Endothelial cell of umbilical vein (primary cell): Measurements from ENCODE around the gene SMG9. TPM values are rescaled to one million over a fixed set of nuclear protein-coding genes. Genes with fewer than 3 reads are reported as not detected.
A peak's percentile ranks its signal among the peaks of the same experiment; 100 is the strongest.

ENCODE experiments used
- BruUV-seq: library from RNA; stranded (reverse); fragments of 400-500 nt; replicated peaks from 2 replicates; lab custom pipeline; 2021; lab: Mats Ljungman, UMichigan
- CTCF ChIA-PET: fragments of 300-600, 350-600 bp; sonication (Branson Sonifier 250); formaldehyde crosslinking; loops from one replicate; lab custom pipeline; 2021; ENCODE audit warnings: antibody characterized with exemption, inconsistent platforms; lab: Charles Lee
- POLR2A ChIA-PET: fragments of 300-600, 350-600 bp; sonication (Branson Sonifier 250); formaldehyde crosslinking; loops from one replicate; lab custom pipeline; 2021; ENCODE audit warnings: antibody characterized with exemption, inconsistent platforms; lab: Charles Lee
- DNase-seq: peaks from one replicate; pipeline ENCODE4 v3.0.0-alpha.2; 2011; ENCODE audit warnings: low read depth, low spot score
- FAIRE-seq: peaks from 2 replicates; lab custom pipeline; 2011; peaks lifted over from hg19 to GRCh38; lab: Jason Lieb, UNC
- H2AFZ ChIP-seq: 2 replicates; pipeline ENCODE4 v1.6.0; 2012; ENCODE audit warnings: low read depth, low read length, control low read depth, inconsistent platforms
- H3K27ac ChIP-seq: 2 replicates; pipeline ENCODE4 v1.5.1; 2011; ENCODE audit warnings: low read depth, mild to moderate bottlenecking, control low read depth, low read length, moderate library complexity; ENCODE audit not compliant: insufficient read depth
- H3K27me3 ChIP-seq, 2 experiments: 2 replicates each; pipeline versions ENCODE4 v1.6.0 to v1.6.1; 2011; ENCODE audit warnings: low read length in 2 of 2, mixed read lengths in 1 of 2; ENCODE audit not compliant: control insufficient read depth in 2 of 2, insufficient read depth in 2 of 2
- H3K36me3 ChIP-seq, 2 experiments: 2 replicates in 1 of 2; 3 replicates in 1 of 2; pipeline ENCODE4 v1.5.1; 2011; ENCODE audit warnings: low read length in 2 of 2, mild to moderate bottlenecking in 1 of 2, moderate library complexity in 1 of 2; ENCODE audit not compliant: control insufficient read depth in 2 of 2, insufficient read depth in 2 of 2; ENCODE audit errors: extremely low read depth in 1 of 2
- H3K4me1 ChIP-seq: 3 replicates; pipeline ENCODE4 v1.5.1; 2011; ENCODE audit warnings: mild to moderate bottlenecking, low read length; ENCODE audit not compliant: control insufficient read depth, insufficient read depth; ENCODE audit errors: extremely low read depth
- H3K4me2 ChIP-seq: 2 replicates; pipeline ENCODE4 v1.6.1; 2011; ENCODE audit warnings: low read length, control low read depth, mixed read lengths; ENCODE audit not compliant: insufficient read depth
- H3K4me3 ChIP-seq, 3 experiments: fragments of 200-600 bp in 1 of 3; sonication (generic), shearing (Covaris generic) in 1 of 3; replicated peaks in 1 of 3; 2 replicates each; pipeline ENCODE4 v1.5.1; 2011 to 2016; ENCODE audit warnings: control low read depth in 3 of 3, low read length in 3 of 3, mild to moderate bottlenecking in 2 of 3, inconsistent platforms in 1 of 3, low read depth in 1 of 3, moderate library complexity in 1 of 3; ENCODE audit not compliant: insufficient read depth in 1 of 3
- H3K79me2 ChIP-seq: 2 replicates; pipeline ENCODE4 v1.6.0; 2012; ENCODE audit warnings: low read length, inconsistent platforms; ENCODE audit not compliant: control insufficient read depth, insufficient read depth
- H3K9ac ChIP-seq: replicated peaks from 2 replicates; pipeline ENCODE3; 2011; ENCODE audit warnings: low read length, control low read depth; ENCODE audit not compliant: insufficient read depth; ENCODE audit errors: extremely low read depth
- H3K9me1 ChIP-seq: replicated peaks from 3 replicates; pipeline ENCODE4 v1.6.0; 2011; ENCODE audit warnings: mild to moderate bottlenecking, low read length; ENCODE audit not compliant: control insufficient read depth, insufficient read depth; ENCODE audit errors: extremely low read depth
- H3K9me3 ChIP-seq: replicated peaks from 2 replicates; pipeline ENCODE4 v1.5.1; 2012; ENCODE audit warnings: low read length, inconsistent platforms; ENCODE audit not compliant: control insufficient read depth, insufficient read depth
- H4K20me1 ChIP-seq: replicated peaks from 2 replicates; pipeline ENCODE3; 2011; ENCODE audit warnings: mild to moderate bottlenecking, low read length; ENCODE audit not compliant: control insufficient read depth, insufficient read depth; ENCODE audit errors: extremely low read depth
- FOS ChIP-seq: IDR thresholded peaks from 2 replicates; pipeline ENCODE4 v1.6.1; 2011; ENCODE audit warnings: mild to moderate bottlenecking, low read length, moderate library complexity, borderline replicate concordance; ENCODE audit not compliant: insufficient read depth
- POLR2A ChIP-seq: IDR thresholded peaks from 2 replicates; pipeline ENCODE4 v1.6.1; 2012; ENCODE audit warnings: low read depth, mild to moderate bottlenecking, control low read depth, low read length
- POLR2AphosphoS5 ChIP-seq: IDR thresholded peaks from 2 replicates; pipeline ENCODE4 v1.6.1; 2012; ENCODE audit warnings: low read depth, mild to moderate bottlenecking, control low read depth, low read length, moderate library complexity; ENCODE audit not compliant: insufficient read depth
- dilution Hi-C: fragments of 300-500 bp; cut with MboI; formaldehyde crosslinking; loops from one replicate; pipeline ENCODE4 v1.15.0; 2019; ENCODE audit warnings: low sequenced_read_pairs; ENCODE audit not compliant: extremely low pct_ligation_motif_present
- intact Hi-C: fragments of 100-400 bp; cut with micrococcal nuclease; formaldehyde crosslinking; loops from one replicate; pipeline ENCODE4 v1.10.0; 2022
- polyA plus RNA-seq, 4 experiments: library from polyadenylated mRNA; depleted of rRNA in 3 of 4; stranded (reverse) in 3 of 4; unstranded in 1 of 4; fragments of >200 nt; gene quantifications; 2 replicates each; pipeline versions ENCODE4 v1.2.1 to v1.2.3, GENCODE V29; 2011 to 2012; ENCODE audit warnings: missing spikeins in 1 of 4
- total RNA-seq: library from RNA; stranded (reverse); gene quantifications from 2 replicates; pipeline ENCODE4 v1.2.3, GENCODE V29; 2021
- TF ChIP-seq, protein P1 (sequence below), 2 donors: IDR thresholded peaks; 1 replicate in 1 of 2; 2 replicates in 1 of 2; pipeline ENCODE4 v1.5.1; 2011; ENCODE audit warnings: low read length in 2 of 2, mild to moderate bottlenecking in 2 of 2, moderate library complexity in 2 of 2, control low read depth in 1 of 2, inconsistent platforms in 1 of 2, low read depth in 1 of 2; ENCODE audit not compliant: insufficient read depth in 1 of 2; ENCODE audit errors: extremely low read depth in 1 of 2
- TF ChIP-seq, protein P2 (sequence below): IDR thresholded peaks from 2 replicates; pipeline ENCODE4 v1.6.1; 2011; ENCODE audit not compliant: insufficient read depth, insufficient read length

SMG9 gene
- total and polyA plus RNA-seq, 2 donors (not counting 3 experiments of a cell fraction or from before 2014, with no cell fraction given) = 25.5 to 45.0 TPM

DNA sequence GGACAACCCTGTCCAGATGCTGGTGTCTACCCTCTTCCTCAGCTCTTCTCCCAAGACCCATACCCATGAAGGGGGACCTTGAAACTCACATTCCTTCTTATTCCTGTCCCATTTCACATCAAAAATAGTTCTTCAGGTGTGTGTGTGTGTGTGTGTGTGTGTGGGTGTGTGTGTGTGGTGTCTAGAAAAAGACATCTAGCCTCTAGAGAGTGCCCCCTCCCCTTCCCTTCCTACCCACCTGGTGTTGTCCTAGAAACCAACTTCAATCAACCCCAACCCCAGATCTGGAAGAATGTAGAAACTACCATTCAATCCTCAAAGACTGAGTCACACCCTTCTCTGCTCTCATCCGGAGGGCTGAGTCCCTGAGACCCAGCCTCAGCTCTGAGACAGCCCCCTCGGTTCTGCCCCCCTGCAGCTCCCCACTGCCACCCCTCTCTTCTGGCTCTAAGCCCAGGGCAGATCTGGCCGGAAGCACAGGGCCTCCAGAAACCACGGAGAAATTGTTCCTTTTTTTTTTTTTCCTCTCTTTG, 22.5 kb upstream of the SMG9 start:
- no peak overlapping the region for H3K27ac ChIP-seq
- ChIA-PET CTCF (interaction anchor here (1.1 to 6.8 kb wide), 8 partner anchors 11 to 222 kb away, joined by 3 to 114 read pairs (median 4); partner anchors contain the start of genes PLAUR and SMG9), POLR2A (interaction anchor here (1.3 kb wide), 1 partner anchor 109 kb away, joined by 6 read pairs; no protein-coding TSS in a partner anchor)
- DNase-seq (no peak), FAIRE-seq (peak; percentile 78)
- no peaks in the 10 kb centered on the region for H3K36me3 ChIP-seq
- peak overlapping the region; percentile 29 for H3K9ac ChIP-seq
- H3K4me2 ChIP-seq = no peak overlapping the region
- peaks cover 0 to 3% of the 10 kb centered on the region in 2 experiments for H3K27me3 ChIP-seq
- H3K9me3 ChIP-seq = no peaks in the 10 kb centered on the region
- peak overlapping the region; percentile 70 for H2AFZ ChIP-seq
- intact Hi-C loops = no loop called here
- dilution Hi-C loops = no loop called here
- TF ChIP-seq POLR2A (no peak), FOS (peak; percentile 7)
- peaks cover 25% of the 10 kb centered on the region for H3K4me1 ChIP-seq
- no peak overlapping the region for H3K4me3 ChIP-seq
- no peaks in the 10 kb centered on the region for H4K20me1 ChIP-seq
- H3K79me2 ChIP-seq = no peaks in the 10 kb centered on the region
- H3K9me1 ChIP-seq = no peaks in the 10 kb centered on the region
- BruUV-seq = no TSS peak

DNA sequence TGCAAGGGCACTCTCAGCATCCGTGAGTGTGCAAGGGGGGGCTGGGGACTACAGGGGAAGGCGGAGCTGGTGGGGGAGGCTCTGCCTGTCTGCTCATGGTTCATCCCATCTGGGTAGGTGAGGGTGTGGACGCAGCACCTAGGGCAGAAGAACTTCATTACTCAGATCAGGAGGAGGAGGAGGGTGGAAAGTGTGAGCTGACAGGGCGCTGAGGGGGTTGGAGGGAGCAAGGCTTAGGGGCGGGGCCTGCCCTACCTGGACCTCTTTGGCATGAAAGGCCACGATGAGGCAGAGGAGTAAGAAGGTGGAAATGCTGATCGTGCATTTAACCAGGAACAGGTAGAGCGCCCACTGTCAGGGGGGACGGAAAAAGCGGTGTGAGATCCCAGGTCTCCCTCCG, 21.5 kb upstream of the SMG9 start:
- no peaks in the 10 kb centered on the region for H3K9me1 ChIP-seq
- H3K79me2 ChIP-seq = no peaks in the 10 kb centered on the region
- ChIA-PET POLR2A (interaction anchor here (1.3 kb wide), 1 partner anchor 108 kb away, joined by 6 read pairs; no protein-coding TSS in a partner anchor), CTCF (interaction anchor here (6.8 kb wide), 1 partner anchor 10 kb away, joined by 114 read pairs; no protein-coding TSS in a partner anchor)
- no peak overlapping the region for H3K4me3 ChIP-seq
- no TSS peak for BruUV-seq
- dilution Hi-C loops (no loop called here), intact Hi-C loops (no loop called here)
- no peak overlapping the region for H2AFZ ChIP-seq
- no peak overlapping the region for H3K4me2 ChIP-seq
- H3K36me3 ChIP-seq = no peaks in the 10 kb centered on the region
- DNase-seq (no peak), FAIRE-seq (no peak)
- H3K27ac ChIP-seq = no peak overlapping the region
- no peaks in the 10 kb centered on the region for H4K20me1 ChIP-seq
- TF ChIP-seq, protein P1, sequence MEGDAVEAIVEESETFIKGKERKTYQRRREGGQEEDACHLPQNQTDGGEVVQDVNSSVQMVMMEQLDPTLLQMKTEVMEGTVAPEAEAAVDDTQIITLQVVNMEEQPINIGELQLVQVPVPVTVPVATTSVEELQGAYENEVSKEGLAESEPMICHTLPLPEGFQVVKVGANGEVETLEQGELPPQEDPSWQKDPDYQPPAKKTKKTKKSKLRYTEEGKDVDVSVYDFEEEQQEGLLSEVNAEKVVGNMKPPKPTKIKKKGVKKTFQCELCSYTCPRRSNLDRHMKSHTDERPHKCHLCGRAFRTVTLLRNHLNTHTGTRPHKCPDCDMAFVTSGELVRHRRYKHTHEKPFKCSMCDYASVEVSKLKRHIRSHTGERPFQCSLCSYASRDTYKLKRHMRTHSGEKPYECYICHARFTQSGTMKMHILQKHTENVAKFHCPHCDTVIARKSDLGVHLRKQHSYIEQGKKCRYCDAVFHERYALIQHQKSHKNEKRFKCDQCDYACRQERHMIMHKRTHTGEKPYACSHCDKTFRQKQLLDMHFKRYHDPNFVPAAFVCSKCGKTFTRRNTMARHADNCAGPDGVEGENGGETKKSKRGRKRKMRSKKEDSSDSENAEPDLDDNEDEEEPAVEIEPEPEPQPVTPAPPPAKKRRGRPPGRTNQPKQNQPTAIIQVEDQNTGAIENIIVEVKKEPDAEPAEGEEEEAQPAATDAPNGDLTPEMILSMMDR (IDR thresholded peaks at IDR 0.05; ENCODE audit: extremely low read depth in 1 of 2, insufficient read depth in 1 of 2, low read depth in 1 of 2, low read length in 2 of 2) = no peak
- TF ChIP-seq, protein P2, sequence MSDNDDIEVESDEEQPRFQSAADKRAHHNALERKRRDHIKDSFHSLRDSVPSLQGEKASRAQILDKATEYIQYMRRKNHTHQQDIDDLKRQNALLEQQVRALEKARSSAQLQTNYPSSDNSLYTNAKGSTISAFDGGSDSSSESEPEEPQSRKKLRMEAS = no peak
- TF ChIP-seq POLR2AphosphoS5 = no peak
- H3K9ac ChIP-seq = no peak overlapping the region
- peaks cover 25% of the 10 kb centered on the region for H3K4me1 ChIP-seq
- peaks cover 0 to 3% of the 10 kb centered on the region in 2 experiments for H3K27me3 ChIP-seq
- H3K9me3 ChIP-seq = no peaks in the 10 kb centered on the region
